HCT116 (cell line): Measurements from ENCODE around the gene SERINC1. TPM values are rescaled to one million over a fixed set of nuclear protein-coding genes. Genes with fewer than 3 reads are reported as not detected.

Experiments used
- ATAC-seq: fragments of 200-7000 bp; cut with Tn5 transposase; 2 replicates; pipeline ENCODE4 v1.9.1; 2020; ENCODE audit warnings: mild to moderate bottlenecking, moderate library complexity
- BruUV-seq: library from RNA; stranded (reverse); fragments of 400-500 nt; replicated peaks from 2 replicates; lab custom pipeline; 2021; lab: Mats Ljungman, UMichigan
- CTCF ChIA-PET: fragments of 300-600 bp; sonication (Branson Sonifier 250); formaldehyde crosslinking; loops from one replicate; lab custom pipeline; 2021; ENCODE audit warnings: antibody characterized with exemption; lab: Charles Lee
- POLR2A ChIA-PET: fragments of 300-600, 350-600 bp; sonication (Branson Sonifier 250); formaldehyde crosslinking; loops from one replicate; lab custom pipeline; 2021; ENCODE audit warnings: antibody characterized with exemption; lab: Charles Lee
- RAD21 ChIA-PET, 2 experiments: fragments of 300-600 bp; sonication (Branson Sonifier 250); formaldehyde crosslinking; loops; one replicate each; lab custom pipeline; 2023; ENCODE audit warnings: low total read pairs in 2 of 2; ENCODE audit not compliant: uncharacterized antibody in 2 of 2, unreplicated experiment in 2 of 2, low non-redundant PET in 1 of 2; lab: Charles Lee
- DNase-seq: peaks from one replicate; pipeline ENCODE4 v3.0.0-alpha.2; 2010; ENCODE audit warnings: low read depth, low spot score
- H2AFZ ChIP-seq: fragments of 200-600 bp; shearing (Covaris generic), sonication (generic); 2 replicates; pipeline ENCODE4 v1.6.1; 2017; ENCODE audit warnings: low read depth, mixed run types, mixed read lengths, antibody characterized with exemption, low read length; ENCODE audit not compliant: poor library complexity, severe bottlenecking
- H3K27ac ChIP-seq: 2 replicates; pipeline ENCODE4 v1.5.1; 2012; ENCODE audit warnings: low read depth, low read length
- H3K27me3 ChIP-seq: fragments of 200-600 bp; sonication (generic); 2 replicates; pipeline ENCODE4 v1.6.1; 2016; ENCODE audit warnings: mixed run types, low read length, mixed read lengths; ENCODE audit not compliant: insufficient read depth
- H3K36me3 ChIP-seq, 2 experiments: fragments of 200-500 bp in 1 of 2; fragments of 200-600 bp in 1 of 2; sonication (Bioruptor generic) in 1 of 2; sonication (generic) in 1 of 2; 2 replicates each; pipeline versions ENCODE4 v1.5.1 to v1.6.1; 2014 to 2016; ENCODE audit warnings: low read length in 2 of 2, inconsistent platforms in 1 of 2, mixed read lengths in 1 of 2, mixed run types in 1 of 2; ENCODE audit not compliant: insufficient read depth in 2 of 2, control insufficient read depth in 1 of 2
- H3K4me1 ChIP-seq, 2 experiments: fragments of 200-600 bp in 1 of 2; sonication (generic) in 1 of 2; 2 replicates each; pipeline versions ENCODE4 v1.5.1 to v1.6.1; 2012 to 2017; ENCODE audit warnings: low read length in 2 of 2, inconsistent platforms in 1 of 2, mild to moderate bottlenecking in 1 of 2, mixed read lengths in 1 of 2, mixed run types in 1 of 2, moderate library complexity in 1 of 2; ENCODE audit not compliant: insufficient read depth in 2 of 2, control insufficient read depth in 1 of 2
- H3K4me2 ChIP-seq: fragments of 200-600 bp; sonication (generic); 2 replicates; pipeline ENCODE4 v1.6.1; 2017; ENCODE audit warnings: mixed run types, low read length, mixed read lengths
- H3K4me3 ChIP-seq, 2 experiments: fragments of 200-600 bp in 1 of 2; sonication (generic) in 1 of 2; replicated peaks in 1 of 2; 2 replicates each; pipeline ENCODE4 v1.5.1; 2011 to 2016; ENCODE audit warnings: low read length in 2 of 2, control low read depth in 1 of 2, low read depth in 1 of 2, mild to moderate bottlenecking in 1 of 2, mixed read lengths in 1 of 2, mixed run types in 1 of 2
- H3K79me2 ChIP-seq: fragments of 200-600 bp; sonication (generic); 2 replicates; pipeline ENCODE4 v1.6.1; 2017; ENCODE audit warnings: mild to moderate bottlenecking, mixed run types, low read length, moderate library complexity, mixed read lengths; ENCODE audit not compliant: insufficient read depth
- H3K9ac ChIP-seq: fragments of 200-600 bp; sonication (generic); 2 replicates; pipeline ENCODE4 v1.6.1; 2016; ENCODE audit warnings: low read length, mixed read lengths
- H3K9me2 ChIP-seq: fragments of 200-600 bp; sonication (generic), shearing (Covaris generic); 2 replicates; pipeline ENCODE4 v1.6.1; 2017; ENCODE audit warnings: mixed run types, mild to moderate bottlenecking, moderate library complexity; ENCODE audit not compliant: insufficient read depth
- H3K9me3 ChIP-seq, 2 experiments: fragments of 200-500 bp in 1 of 2; fragments of 200-600 bp in 1 of 2; sonication (Bioruptor generic) in 1 of 2; sonication (generic) in 1 of 2; 2 replicates each; pipeline ENCODE4 v1.6.1; 2014 to 2017; ENCODE audit warnings: low read length in 2 of 2, mixed read lengths in 2 of 2, inconsistent platforms in 1 of 2, low read depth in 1 of 2, mild to moderate bottlenecking in 1 of 2, mixed run types in 1 of 2, moderate library complexity in 1 of 2; ENCODE audit not compliant: control insufficient read depth in 1 of 2, insufficient read depth in 1 of 2
- H4K20me1 ChIP-seq: fragments of 200-600 bp; sonication (generic), shearing (Covaris generic); 2 replicates; pipeline ENCODE4 v1.6.1; 2017; ENCODE audit warnings: mixed run types, mild to moderate bottlenecking, moderate library complexity; ENCODE audit not compliant: insufficient read depth
- CBX3 ChIP-seq: IDR thresholded peaks from 2 replicates; pipeline ENCODE4 v1.6.1; 2012; ENCODE audit warnings: low read depth
- ELF1 ChIP-seq: IDR thresholded peaks from 2 replicates; pipeline ENCODE4 v1.6.1; 2012; ENCODE audit warnings: low read depth, borderline replicate concordance
- EZH2phosphoT487 ChIP-seq: fragments of 200-600 bp; IDR thresholded peaks from 2 replicates; pipeline ENCODE4 v1.6.1; 2018; ENCODE audit warnings: antibody characterized with exemption, borderline replicate concordance
- FOSL1 ChIP-seq: IDR thresholded peaks from 2 replicates; pipeline ENCODE4 v1.6.1; 2012; ENCODE audit warnings: low read depth
- JUND ChIP-seq: IDR thresholded peaks from 2 replicates; pipeline ENCODE4 v1.6.1; 2012
- POLR2AphosphoS5 ChIP-seq: IDR thresholded peaks from 2 replicates; pipeline ENCODE4 v1.6.1; 2011; ENCODE audit warnings: mild to moderate bottlenecking, low read depth, low read length, moderate library complexity
- SRF ChIP-seq: IDR thresholded peaks from 2 replicates; pipeline ENCODE4 v1.6.1; 2012; ENCODE audit warnings: low read depth
- TCF7L2 ChIP-seq: IDR thresholded peaks from 2 replicates; pipeline ENCODE4 v1.7.0; 2011; ENCODE audit warnings: borderline replicate concordance, inconsistent platforms; ENCODE audit not compliant: insufficient read depth, insufficient read length; ENCODE audit errors: extremely low read depth
- YY1 ChIP-seq: IDR thresholded peaks from 2 replicates; pipeline ENCODE4 v1.6.1; 2011; ENCODE audit warnings: low read length, low read depth, moderate library complexity, mild to moderate bottlenecking; ENCODE audit not compliant: insufficient replicate concordance; ENCODE audit errors: extremely low read depth
- ZFX ChIP-seq: fragments of 450-650 bp; IDR thresholded peaks from 2 replicates; pipeline ENCODE4 v1.6.1; 2017
- ZNF274 ChIP-seq: fragments of 200-500 bp; sonication (Bioruptor generic); IDR thresholded peaks from 2 replicates; pipeline ENCODE4 v1.6.1; 2014; ENCODE audit warnings: mild to moderate bottlenecking, low read depth, low read length, inconsistent platforms
- intact Hi-C: fragments of 100-400 bp; cut with micrococcal nuclease; formaldehyde crosslinking; loops from 2 replicates; pipeline ENCODE4 v1.10.0; 2022
- total RNA-seq: library from RNA; stranded (reverse); gene quantifications from one replicate; pipeline ENCODE4 v1.2.1, GENCODE V29; 2021; ENCODE audit not compliant: unreplicated experiment
- TF ChIP-seq, protein P1 (sequence below): IDR thresholded peaks from 2 replicates; pipeline ENCODE4 v1.6.1; 2012
- TF ChIP-seq, protein P2 (sequence below), 3 experiments: fragments of 200-600 bp in 1 of 3; sonication (generic) in 1 of 3; IDR thresholded peaks in 2 of 3; conservative IDR thresholded peaks in 1 of 3; 2 replicates each; pipeline ENCODE4 v1.5.1; 2012 to 2017; ENCODE audit warnings: low read depth in 2 of 3, low read length in 2 of 3, antibody characterized with exemption in 1 of 3, borderline replicate concordance in 1 of 3, control low read depth in 1 of 3, mild to moderate bottlenecking in 1 of 3, mixed read lengths in 1 of 3, mixed run types in 1 of 3, moderate library complexity in 1 of 3; ENCODE audit not compliant: insufficient read depth in 1 of 3

The SERINC1 gene
- total RNA-seq, 1 experiment from 2014 or later: 45.2 TPM

DNA sequence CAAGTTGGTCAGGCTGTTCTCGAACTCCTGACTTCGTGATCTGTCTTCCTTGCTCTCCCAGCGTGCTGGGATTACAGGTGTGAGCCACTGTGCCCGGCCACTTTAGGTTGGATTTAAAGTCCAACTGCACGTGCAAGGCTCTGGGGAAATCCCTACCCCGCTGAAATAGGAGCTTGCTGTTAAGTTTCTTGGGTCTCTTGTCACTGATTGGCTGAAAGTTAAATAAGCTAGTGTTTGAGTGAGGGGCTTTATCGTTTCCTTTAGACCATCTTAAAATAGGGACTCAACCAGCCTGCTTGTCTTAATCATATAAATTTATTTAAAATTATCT, 11.1 kb upstream of the SERINC1 start:
- no peaks in the 10 kb centered on the region for H3K27me3 ChIP-seq
- H4K20me1 ChIP-seq: no peaks in the 10 kb centered on the region
- DNase-seq (no peak), ATAC-seq (no peak)
- no peak overlapping the region for H3K4me2 ChIP-seq
- TF ChIP-seq EZH2phosphoT487 (no peak), POLR2AphosphoS5 (no peak), FOSL1 (no peak), ZFX (no peak), ELF1 (no peak), TCF7L2 (no peak), ZNF274 (no peak), YY1 (no peak), JUND (no peak), SRF (no peak), CBX3 (no peak)
- TF ChIP-seq, protein P1, sequence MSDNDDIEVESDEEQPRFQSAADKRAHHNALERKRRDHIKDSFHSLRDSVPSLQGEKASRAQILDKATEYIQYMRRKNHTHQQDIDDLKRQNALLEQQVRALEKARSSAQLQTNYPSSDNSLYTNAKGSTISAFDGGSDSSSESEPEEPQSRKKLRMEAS: no peak
- TF ChIP-seq, protein P2, sequence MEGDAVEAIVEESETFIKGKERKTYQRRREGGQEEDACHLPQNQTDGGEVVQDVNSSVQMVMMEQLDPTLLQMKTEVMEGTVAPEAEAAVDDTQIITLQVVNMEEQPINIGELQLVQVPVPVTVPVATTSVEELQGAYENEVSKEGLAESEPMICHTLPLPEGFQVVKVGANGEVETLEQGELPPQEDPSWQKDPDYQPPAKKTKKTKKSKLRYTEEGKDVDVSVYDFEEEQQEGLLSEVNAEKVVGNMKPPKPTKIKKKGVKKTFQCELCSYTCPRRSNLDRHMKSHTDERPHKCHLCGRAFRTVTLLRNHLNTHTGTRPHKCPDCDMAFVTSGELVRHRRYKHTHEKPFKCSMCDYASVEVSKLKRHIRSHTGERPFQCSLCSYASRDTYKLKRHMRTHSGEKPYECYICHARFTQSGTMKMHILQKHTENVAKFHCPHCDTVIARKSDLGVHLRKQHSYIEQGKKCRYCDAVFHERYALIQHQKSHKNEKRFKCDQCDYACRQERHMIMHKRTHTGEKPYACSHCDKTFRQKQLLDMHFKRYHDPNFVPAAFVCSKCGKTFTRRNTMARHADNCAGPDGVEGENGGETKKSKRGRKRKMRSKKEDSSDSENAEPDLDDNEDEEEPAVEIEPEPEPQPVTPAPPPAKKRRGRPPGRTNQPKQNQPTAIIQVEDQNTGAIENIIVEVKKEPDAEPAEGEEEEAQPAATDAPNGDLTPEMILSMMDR (IDR thresholded peaks at IDR 0.05 in 2 of 3, conservative IDR thresholded peaks at IDR 0.05 in 1 of 3; ENCODE audit: borderline replicate concordance in 1 of 3, insufficient read depth in 1 of 3, low read depth in 2 of 3, low read length in 2 of 3): no peak
- no peaks in the 10 kb centered on the region for H3K36me3 ChIP-seq
- no peak overlapping the region for H2AFZ ChIP-seq
- H3K4me1 ChIP-seq: no peaks in the 10 kb centered on the region
- CTCF ChIA-PET: no interaction called here
- POLR2A ChIA-PET: no interaction called here
- intact Hi-C loops: no loop called here
- H3K9me2 ChIP-seq: no peaks in the 10 kb centered on the region
- no peak overlapping the region for H3K4me3 ChIP-seq
- no peak overlapping the region for H3K27ac ChIP-seq
- H3K9me3 ChIP-seq: no peaks in the 10 kb centered on the region
- RAD21 ChIA-PET: no interaction called here
- no peaks in the 10 kb centered on the region for H3K79me2 ChIP-seq
- BruUV-seq: no TSS peak
- H3K9ac ChIP-seq: no peak overlapping the region
